Activated CD8-positive, alpha-beta T cell treated with anti-CD3 and anti-CD28 coated beads for 36 hours (primary cell): ENCODE results near the gene RAB40B. TPM values are rescaled to one million over a fixed set of nuclear protein-coding genes. Genes with fewer than 3 reads are reported as not detected.

Experiments used
- ATAC-seq: fragments of 200-7000 bp; cut with Tn5 transposase; one replicate; pipeline ENCODE4 v1.10.0; 2021; ENCODE audit warnings: mild to moderate bottlenecking, moderate library complexity
- CTCF ChIA-PET: fragments of 350-600 bp; sonication (Branson Sonifier 250); formaldehyde crosslinking; loops from one replicate; lab custom pipeline; 2021; ENCODE audit warnings: antibody characterized with exemption; lab: Charles Lee
- POLR2A ChIA-PET: fragments of 350-600 bp; sonication (Branson Sonifier 250); formaldehyde crosslinking; loops from one replicate; lab custom pipeline; 2021; ENCODE audit warnings: antibody characterized with exemption; lab: Charles Lee
- DNase-seq: peaks from one replicate; pipeline ENCODE4 v3.0.0-alpha.2; 2020
- H3K27ac Mint-ChIP-seq: one replicate; pipeline ENCODE4 v1.8.0; 2021; ENCODE audit warnings: mild to moderate bottlenecking, mixed read lengths
- H3K27me3 Mint-ChIP-seq: one replicate; pipeline ENCODE4 v1.8.0; 2021; ENCODE audit warnings: mixed read lengths
- H3K36me3 Mint-ChIP-seq: one replicate; pipeline ENCODE4 v1.8.0; 2021; ENCODE audit warnings: low read depth, mixed read lengths
- H3K4me1 Mint-ChIP-seq: one replicate; pipeline ENCODE4 v1.8.0; 2021; ENCODE audit warnings: low read depth, mixed read lengths
- H3K4me3 Mint-ChIP-seq: one replicate; pipeline ENCODE4 v1.8.0; 2021; ENCODE audit warnings: mild to moderate bottlenecking, moderate library complexity, mixed read lengths
- H3K9me3 Mint-ChIP-seq: one replicate; pipeline ENCODE4 v1.8.0; 2021; ENCODE audit warnings: mixed read lengths
- CTCF ChIP-seq: fragments of 200-600 bp; IDR thresholded peaks from one replicate; pipeline ENCODE4 v1.8.0; 2022; ENCODE audit warnings: antibody characterized with exemption, mild to moderate bottlenecking
- intact Hi-C: fragments of 100-400 bp; cut with micrococcal nuclease; formaldehyde crosslinking; loops from one replicate; pipeline ENCODE4 v1.10.0; 2022
- total RNA-seq, 2 experiments: library from RNA; stranded (reverse); gene quantifications; one replicate each; pipeline ENCODE4 v1.2.3, GENCODE V29; 2021

RAB40B gene
- total RNA-seq, 2 experiments from 2014 or later = 1.6 to 3.4 TPM

DNA sequence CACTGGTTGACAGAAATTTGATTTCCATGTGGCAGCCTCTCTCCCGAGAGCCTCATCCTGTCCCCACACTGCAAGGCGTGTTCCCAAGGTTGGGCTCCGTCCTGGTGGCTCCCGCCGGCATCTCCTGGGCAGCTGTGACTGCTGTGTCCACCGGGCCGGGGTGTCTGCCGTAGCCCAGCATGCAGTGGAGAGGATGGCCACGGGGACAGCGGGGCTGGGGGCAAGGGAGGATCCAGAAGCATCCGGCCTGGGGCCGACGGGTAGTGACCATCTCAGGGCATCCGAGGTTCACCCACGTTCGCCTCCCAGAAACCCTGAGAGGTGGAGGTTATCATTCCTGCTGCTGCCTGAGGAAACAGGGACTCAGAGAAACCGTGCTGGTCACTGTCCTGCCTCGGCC is 7.3 kb upstream of the RAB40B start:
- Mint-ChIP-seq H3K9me3 (no peaks in the 10 kb centered on the region), H3K27ac (no peak overlapping the region), H3K27me3 (no peaks in the 10 kb centered on the region), H3K36me3 (no peaks in the 10 kb centered on the region), H3K4me3 (no peak overlapping the region), H3K4me1 (peaks cover 5% of the 10 kb centered on the region)
- ChIA-PET POLR2A (no interaction called here), CTCF (no interaction called here)
- ATAC-seq (no peak), DNase-seq (no peak)
- TF ChIP-seq CTCF = no peak
- intact Hi-C loops = no loop called here

DNA sequence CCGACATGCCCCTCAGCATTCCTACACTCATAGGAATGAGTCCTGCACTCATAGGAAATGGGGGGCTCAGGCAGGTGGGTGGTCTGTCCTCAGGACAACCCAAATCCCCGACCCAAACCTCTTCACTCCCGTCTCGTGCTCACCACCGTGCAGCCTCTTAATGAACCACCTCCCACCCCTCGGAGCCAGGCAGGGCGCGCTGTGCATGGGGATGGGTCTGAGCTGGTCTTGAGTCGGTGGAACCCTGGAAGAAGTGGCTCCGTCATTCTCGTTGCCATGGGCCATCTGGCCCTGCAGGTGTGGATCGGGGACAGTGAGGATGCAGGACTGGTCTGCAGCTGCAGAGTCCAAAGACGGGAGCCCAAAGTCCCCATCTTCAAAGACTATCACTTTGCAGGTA is 6.4 kb upstream of the RAB40B start:
- POLR2A ChIA-PET = no interaction called here
- CTCF ChIA-PET = no interaction called here
- no peak for ATAC-seq
- peaks cover 5% of the 10 kb centered on the region for H3K4me1 Mint-ChIP-seq
- H3K27me3 Mint-ChIP-seq = no peaks in the 10 kb centered on the region
- no peak for DNase-seq
- intact Hi-C loops = no loop called here
- H3K4me3 Mint-ChIP-seq = no peak overlapping the region
- H3K36me3 Mint-ChIP-seq = no peaks in the 10 kb centered on the region
- no peak overlapping the region for H3K27ac Mint-ChIP-seq
- H3K9me3 Mint-ChIP-seq = no peaks in the 10 kb centered on the region
- no peak for TF ChIP-seq CTCF

DNA sequence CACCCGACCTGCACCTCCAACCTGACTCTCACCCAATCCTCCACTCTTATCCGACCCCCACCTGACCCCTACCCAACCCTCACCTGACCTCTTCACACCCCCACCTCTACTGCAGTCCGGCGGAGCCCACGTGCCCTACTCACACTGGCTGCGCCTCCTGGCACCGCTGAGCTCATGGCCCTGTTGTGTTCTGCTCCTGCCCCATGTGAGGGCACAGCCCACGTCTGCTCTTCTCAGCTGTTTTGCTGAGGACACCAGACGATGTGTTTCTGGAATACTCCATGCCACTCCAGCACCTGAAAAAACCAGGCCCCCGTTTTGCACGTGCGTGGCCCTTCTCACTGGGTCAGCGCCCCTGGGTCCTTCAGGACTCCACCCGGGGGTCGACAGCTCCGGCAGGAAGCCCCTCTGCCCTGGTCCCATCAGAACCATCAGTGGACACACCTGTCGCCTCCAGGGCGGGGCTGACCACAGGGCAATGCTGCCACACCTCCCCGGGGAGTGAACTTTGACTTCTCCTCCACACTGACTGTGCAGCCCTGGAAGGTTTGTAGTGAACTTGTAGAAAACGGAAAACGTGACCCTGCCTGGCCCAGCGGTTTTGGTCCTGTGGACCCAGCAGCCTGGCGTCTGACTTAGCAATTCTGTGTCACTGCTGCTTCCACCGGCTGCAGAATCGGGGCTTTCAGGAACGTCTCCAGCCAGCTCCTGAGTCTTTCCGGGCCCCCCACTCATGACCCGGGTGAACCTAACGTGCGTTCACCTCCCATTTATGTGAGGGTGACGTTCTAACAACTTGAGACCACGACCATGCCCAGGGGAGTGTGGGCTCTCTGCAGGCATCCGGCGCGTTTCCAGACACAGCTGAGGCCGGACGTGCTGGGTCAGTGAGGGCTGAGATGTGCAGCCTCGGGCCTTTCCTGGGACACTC is 5.7 kb upstream of the RAB40B start:
- Mint-ChIP-seq H3K36me3 (no peaks in the 10 kb centered on the region), H3K4me3 (no peak overlapping the region), H3K4me1 (peaks cover 5% of the 10 kb centered on the region), H3K27me3 (peaks cover under 1% of the 10 kb centered on the region), H3K9me3 (no peaks in the 10 kb centered on the region), H3K27ac (no peak overlapping the region)
- DNase-seq (no peak), ATAC-seq (no peak)
- TF ChIP-seq CTCF = no peak
- intact Hi-C loops = no loop called here
- POLR2A ChIA-PET = no interaction called here
- CTCF ChIA-PET = no interaction called here

- no peak for DNase-seq
- Mint-ChIP-seq H3K36me3 (no peaks in the 10 kb centered on the region), H3K9me3 (no peaks in the 10 kb centered on the region), H3K27me3 (peaks cover 1% of the 10 kb centered on the region), H3K4me3 (no peak overlapping the region), H3K4me1 (peaks cover 8% of the 10 kb centered on the region), H3K27ac (no peak overlapping the region)
- ATAC-seq = no peak
- ChIA-PET POLR2A (interaction anchor here (1.7 kb wide), 1 partner anchor 13 kb away, joined by 5 read pairs; no protein-coding TSS in a partner anchor), CTCF (interaction anchor here (1.0 kb wide), 1 partner anchor 34 kb away, joined by 3 read pairs; no protein-coding TSS in a partner anchor)
- TF ChIP-seq CTCF = no peak
- intact Hi-C loops = no loop called here
Measured at GRCh38 chr17:82703036-82703745, 4.7 kb upstream of the RAB40B start.
